Activated naive CD4-positive, alpha-beta T cell treated with anti-CD3 and anti-CD28 coated beads, Interleukin-2, amount 10 ng/mL, durations not matched to agents 7 days and 5 days (primary cell): ENCODE data around the gene PDZD2.
"Not testable (repeated sequence)": the region's sequence is repeated elsewhere in the genome, so short reads cannot be mapped to it uniquely, and the experiment has no call there.

ENCODE experiments used
- CTCF ChIA-PET: fragments of 350-600 bp; sonication (Branson Sonifier 250); formaldehyde crosslinking; loops from one replicate; lab custom pipeline; 2021; ENCODE audit warnings: antibody characterized with exemption; lab: Charles Lee
- DNase-seq: peaks from one replicate; pipeline ENCODE4 v3.0.0-alpha.2; 2020
- H3K27ac Mint-ChIP-seq: one replicate; pipeline ENCODE4 v1.8.0; 2021; ENCODE audit warnings: mild to moderate bottlenecking, moderate library complexity, mixed read lengths
- H3K27me3 Mint-ChIP-seq: one replicate; pipeline ENCODE4 v1.8.0; 2021; ENCODE audit warnings: mild to moderate bottlenecking, mixed read lengths
- H3K36me3 Mint-ChIP-seq: one replicate; pipeline ENCODE4 v1.8.0; 2021; ENCODE audit warnings: mixed read lengths
- H3K4me1 Mint-ChIP-seq: one replicate; pipeline ENCODE4 v1.8.0; 2021; ENCODE audit warnings: mixed read lengths
- H3K4me3 Mint-ChIP-seq: one replicate; pipeline ENCODE4 v1.8.0; 2021; ENCODE audit warnings: mild to moderate bottlenecking, moderate library complexity, mixed read lengths
- H3K9me3 Mint-ChIP-seq: one replicate; pipeline ENCODE4 v1.8.0; 2021; ENCODE audit warnings: mixed read lengths

Gene PDZD2

DNA sequence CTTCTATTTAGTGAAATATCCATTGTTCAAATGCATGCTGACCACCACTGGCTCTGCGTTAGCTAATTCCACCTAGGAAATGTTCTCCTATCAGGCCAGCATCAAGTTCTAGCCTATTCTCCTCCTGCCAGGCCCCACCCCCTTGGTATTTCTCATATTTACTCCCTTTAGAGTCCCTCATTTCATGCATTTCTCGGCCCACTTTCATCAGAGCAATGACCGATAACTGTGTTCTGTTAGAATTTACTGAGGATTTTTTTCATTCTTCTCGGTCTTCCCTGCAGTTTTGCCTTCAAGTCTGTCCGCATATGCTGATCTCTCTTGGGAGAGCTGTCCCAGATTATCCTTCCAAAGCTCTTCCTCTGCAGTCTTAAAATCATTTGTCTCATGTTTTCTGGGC, 391.8 kb downstream of the PDZD2 start:
- no peaks in the 10 kb centered on the region for H3K9me3 Mint-ChIP-seq
- CTCF ChIA-PET, result no interaction called here

DNA sequence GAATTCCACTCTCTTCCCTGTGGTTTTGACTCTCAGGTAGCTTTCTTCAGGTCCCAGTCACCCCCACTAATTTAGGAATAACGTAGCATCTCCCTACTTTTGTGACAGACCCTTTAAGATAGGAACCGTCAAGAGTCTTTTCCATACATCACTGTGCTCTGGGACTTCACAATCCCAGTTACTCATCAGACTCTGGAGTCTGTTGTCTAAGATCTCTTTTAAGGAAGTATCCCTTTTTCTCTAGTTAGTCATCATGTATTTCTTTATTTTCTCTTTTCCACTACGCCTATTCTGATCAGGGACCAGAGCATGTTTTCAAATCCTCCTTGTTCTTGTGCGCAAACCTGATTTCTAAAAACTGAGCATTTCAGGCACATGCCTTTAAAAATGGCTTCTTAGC, 392.2 kb downstream of the PDZD2 start:
- CTCF ChIA-PET, result no interaction called here
- DNase-seq, result no peak
- Mint-ChIP-seq H3K27me3 (no peaks in the 10 kb centered on the region), H3K4me3 (no peak overlapping the region), H3K9me3 (no peaks in the 10 kb centered on the region), H3K27ac (no peak overlapping the region), H3K4me1 (peaks cover 16% of the 10 kb centered on the region), H3K36me3 (no peaks in the 10 kb centered on the region)

More for the DNA sequence above, 391.8 kb downstream of the PDZD2 start:
- Mint-ChIP-seq H3K27ac (no peak overlapping the region), H3K36me3 (no peaks in the 10 kb centered on the region), H3K27me3 (no peaks in the 10 kb centered on the region), H3K4me3 (no peak overlapping the region), H3K4me1 (peaks cover 16% of the 10 kb centered on the region)
- DNase-seq, result no peak

DNA sequence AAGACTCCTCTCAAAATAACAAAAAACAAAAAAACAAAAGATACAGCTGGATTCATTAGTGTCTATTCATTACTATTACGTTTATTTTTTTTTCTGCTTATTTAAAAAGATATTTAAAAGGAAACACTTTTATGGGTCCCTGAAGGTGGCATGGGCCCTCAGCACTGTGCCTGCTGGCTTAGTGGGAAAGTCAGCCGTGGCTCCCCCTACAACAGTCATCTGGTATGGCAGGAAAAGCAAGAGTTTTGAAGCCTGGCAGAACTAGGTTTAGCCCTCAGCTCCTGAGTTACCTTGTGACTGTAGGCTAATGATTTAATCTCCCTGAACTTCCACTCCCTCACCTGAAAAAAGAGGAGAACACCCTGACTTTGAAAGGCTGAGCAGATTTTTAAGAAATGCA, 399.6 kb downstream of the PDZD2 start:
- H3K36me3 Mint-ChIP-seq, result no peaks in the 10 kb centered on the region
- DNase-seq, result no peak
- no peak overlapping the region for H3K27ac Mint-ChIP-seq
- no peaks in the 10 kb centered on the region for H3K27me3 Mint-ChIP-seq
- peaks cover 4% of the 10 kb centered on the region for H3K9me3 Mint-ChIP-seq
- H3K4me1 Mint-ChIP-seq, result peaks cover 5% of the 10 kb centered on the region
- no peak overlapping the region for H3K4me3 Mint-ChIP-seq
- CTCF ChIA-PET, result no interaction called here

DNA sequence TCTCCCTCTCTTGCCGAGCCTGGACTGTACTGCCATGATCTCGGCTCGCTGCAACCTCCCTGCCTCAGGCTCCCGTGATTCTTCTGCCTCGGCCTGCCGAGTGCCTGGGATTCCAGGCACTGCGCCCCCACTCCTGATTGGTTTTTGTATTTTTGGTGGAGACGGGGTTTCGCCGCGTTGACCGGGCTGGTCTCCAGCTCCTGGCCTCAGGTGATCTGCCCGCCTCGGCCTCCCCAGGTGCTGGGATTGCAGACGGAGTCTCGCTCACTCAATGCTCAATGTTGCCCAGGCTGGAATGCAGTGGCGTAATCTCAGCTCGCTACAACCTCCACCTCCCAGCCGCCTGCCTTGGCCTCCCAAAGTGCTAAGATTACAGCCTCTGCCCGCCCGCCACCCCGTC, 400.2 kb downstream of the PDZD2 start:
- CTCF ChIA-PET, result not testable (repeated sequence)

DNA sequence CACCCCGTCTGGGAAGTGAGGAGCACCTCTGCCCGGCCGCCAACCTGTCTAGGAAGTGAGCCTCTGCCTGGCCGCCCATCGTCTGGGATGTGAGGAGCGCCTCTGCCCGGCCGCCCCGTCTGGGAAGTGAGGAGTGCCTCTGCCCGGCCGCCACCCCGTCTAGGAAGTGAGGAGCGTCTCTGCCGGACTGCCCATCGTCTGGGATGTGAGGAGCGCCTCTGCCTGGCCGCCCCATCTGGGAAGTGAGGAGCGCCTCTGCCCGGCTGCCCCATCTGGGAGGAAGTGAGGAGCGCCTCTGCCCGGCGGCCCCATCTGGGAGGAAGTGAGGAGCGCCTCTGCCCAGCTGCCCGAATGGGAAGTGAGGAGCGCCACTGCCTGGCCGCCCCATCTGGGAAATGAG, 400.7 kb downstream of the PDZD2 start:
- H3K27ac Mint-ChIP-seq, CTCF ChIA-PET, H3K9me3 Mint-ChIP-seq, H3K36me3 Mint-ChIP-seq, H3K4me3 Mint-ChIP-seq, H3K4me1 Mint-ChIP-seq, H3K27me3 Mint-ChIP-seq, DNase-seq: not testable (repeated sequence)

More for the DNA sequence above, 400.2 kb downstream of the PDZD2 start:
- not testable (repeated sequence) for H3K27me3 Mint-ChIP-seq, H3K27ac Mint-ChIP-seq, H3K36me3 Mint-ChIP-seq, H3K4me1 Mint-ChIP-seq, H3K9me3 Mint-ChIP-seq, H3K4me3 Mint-ChIP-seq, DNase-seq

DNA sequence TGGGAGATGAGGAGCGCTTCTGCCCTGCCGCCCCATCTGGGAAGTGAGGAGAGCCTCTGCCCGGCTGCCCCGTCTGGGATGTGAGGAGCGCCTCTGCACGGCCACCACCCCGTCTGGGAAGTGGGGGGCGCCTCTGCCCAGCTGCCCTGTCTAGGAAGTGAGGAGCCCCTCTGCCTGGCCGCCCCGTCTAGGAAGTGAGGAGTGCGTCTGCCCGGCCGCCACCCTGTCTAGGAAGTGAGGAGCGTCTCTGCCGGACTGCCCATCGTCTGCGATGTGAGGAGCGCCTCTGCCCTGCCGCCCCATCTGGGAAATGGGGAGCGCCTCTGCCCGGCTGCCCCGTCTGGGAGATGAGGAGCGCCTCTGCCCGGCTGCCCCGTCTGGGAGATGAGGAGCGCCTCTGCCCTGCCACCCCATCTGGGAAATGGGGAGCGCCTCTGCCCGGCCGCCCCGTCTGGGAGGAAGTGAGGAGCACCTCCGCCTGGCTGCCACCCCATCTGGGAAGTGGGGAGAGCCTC, 401.3 kb downstream of the PDZD2 start:
- DNase-seq, CTCF ChIA-PET, H3K4me3 Mint-ChIP-seq, H3K27me3 Mint-ChIP-seq, H3K9me3 Mint-ChIP-seq, H3K36me3 Mint-ChIP-seq, H3K27ac Mint-ChIP-seq, H3K4me1 Mint-ChIP-seq: not testable (repeated sequence)

DNA sequence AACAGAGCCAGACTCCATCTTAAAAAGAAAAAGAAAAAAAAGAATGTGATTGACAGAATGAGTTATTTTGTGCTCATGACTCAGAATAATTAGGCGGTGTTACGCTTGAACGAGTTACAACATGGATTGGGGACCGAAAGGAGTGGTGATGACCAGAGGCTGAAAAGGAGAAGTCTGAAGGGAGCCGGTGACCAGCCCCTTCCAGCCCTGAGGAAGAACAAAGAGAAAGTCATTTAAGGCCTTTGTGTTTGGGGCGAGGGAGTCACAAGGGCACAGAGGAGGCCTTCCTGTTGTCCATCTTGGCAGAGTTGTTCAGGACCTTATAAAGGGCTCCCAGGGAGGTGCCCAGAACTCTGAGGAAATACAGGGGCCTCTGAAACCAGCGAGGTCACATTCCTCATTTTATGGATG, 403.6 kb downstream of the PDZD2 start:
- H3K27ac Mint-ChIP-seq, result no peak overlapping the region
- no peaks in the 10 kb centered on the region for H3K36me3 Mint-ChIP-seq
- H3K9me3 Mint-ChIP-seq, result peaks cover 4% of the 10 kb centered on the region
- H3K27me3 Mint-ChIP-seq, result no peaks in the 10 kb centered on the region
- no peak for DNase-seq
- no peak overlapping the region for H3K4me3 Mint-ChIP-seq
- no peaks in the 10 kb centered on the region for H3K4me1 Mint-ChIP-seq
- CTCF ChIA-PET, result no interaction called here

DNA sequence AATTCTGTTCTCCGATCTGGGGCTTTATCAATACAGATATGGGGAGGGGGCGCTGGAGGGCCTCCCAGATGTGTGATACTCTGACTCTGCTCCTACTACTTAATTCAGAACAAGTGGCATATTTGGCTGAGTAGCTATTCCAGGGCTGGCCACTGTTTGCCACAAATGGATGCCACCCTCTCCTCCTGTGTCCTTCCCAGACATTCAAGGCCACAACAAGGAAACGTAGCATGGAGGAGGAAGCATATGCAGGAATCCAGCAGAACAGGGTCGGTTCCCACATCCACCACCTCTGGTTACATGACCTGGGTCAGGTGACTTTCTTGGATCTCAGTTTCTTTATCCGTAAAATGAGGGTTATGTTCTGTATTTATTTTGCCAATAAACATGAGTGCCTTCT, 404.2 kb downstream of the PDZD2 start:
- H3K27me3 Mint-ChIP-seq, result no peaks in the 10 kb centered on the region
- CTCF ChIA-PET, result no interaction called here

DNA sequence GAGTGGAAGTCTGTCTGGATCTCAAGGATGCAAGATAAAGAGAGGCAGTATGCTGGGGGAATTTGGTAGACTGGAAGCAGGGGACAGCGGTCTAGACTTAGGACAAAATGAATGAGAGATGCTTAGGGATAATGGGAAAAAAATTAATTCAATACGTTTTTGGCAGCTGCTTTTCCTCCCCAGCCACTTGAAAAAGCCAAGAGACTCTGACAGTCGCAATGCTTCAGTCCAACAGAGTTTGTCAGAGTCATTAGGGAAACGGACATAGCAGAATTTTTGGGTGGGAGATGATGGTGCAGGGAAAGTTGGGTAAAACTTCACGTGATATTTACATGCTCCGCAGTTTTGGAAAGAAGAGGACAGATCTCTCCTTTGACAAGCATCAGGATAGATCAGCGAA, 405.5 kb downstream of the PDZD2 start:
- no peak overlapping the region for H3K27ac Mint-ChIP-seq
- no peaks in the 10 kb centered on the region for H3K36me3 Mint-ChIP-seq
- no peaks in the 10 kb centered on the region for H3K27me3 Mint-ChIP-seq
- CTCF ChIA-PET, result no interaction called here
- no peak for DNase-seq
- H3K4me3 Mint-ChIP-seq, result no peak overlapping the region
- no peaks in the 10 kb centered on the region for H3K4me1 Mint-ChIP-seq
- H3K9me3 Mint-ChIP-seq, result no peaks in the 10 kb centered on the region

More for the DNA sequence above, 404.2 kb downstream of the PDZD2 start:
- Mint-ChIP-seq H3K4me1 (no peaks in the 10 kb centered on the region), H3K27ac (no peak overlapping the region), H3K36me3 (no peaks in the 10 kb centered on the region), H3K4me3 (no peak overlapping the region), H3K9me3 (peaks cover 4% of the 10 kb centered on the region)
- DNase-seq, result no peak

DNA sequence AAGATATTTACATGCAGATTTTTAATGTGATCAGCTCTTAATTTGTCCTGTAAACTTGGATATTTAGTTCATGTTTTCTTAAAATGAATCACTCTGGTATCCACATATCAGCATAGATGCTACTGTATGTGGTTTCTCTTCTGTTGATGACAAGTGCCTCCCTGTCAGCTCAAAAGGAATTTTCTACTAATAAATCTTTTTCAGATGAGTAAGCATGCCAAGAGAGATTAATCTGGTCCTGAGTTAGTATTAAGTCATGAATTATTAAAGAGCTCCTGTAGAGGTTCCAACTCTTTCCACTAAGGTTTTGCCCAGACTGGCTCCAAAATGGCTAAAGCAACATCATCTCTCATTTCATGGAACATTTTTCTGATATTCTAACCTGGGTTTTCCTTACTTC, 406.0 kb downstream of the PDZD2 start:
- Mint-ChIP-seq H3K9me3 (no peaks in the 10 kb centered on the region), H3K27ac (no peak overlapping the region), H3K36me3 (no peaks in the 10 kb centered on the region), H3K27me3 (no peaks in the 10 kb centered on the region), H3K4me1 (no peaks in the 10 kb centered on the region), H3K4me3 (no peak overlapping the region)
- CTCF ChIA-PET, result interaction anchor here (0.6 kb wide), 1 partner anchor 16 kb away, joined by 3 read pairs; no protein-coding TSS in a partner anchor
- DNase-seq, result no peak

DNA sequence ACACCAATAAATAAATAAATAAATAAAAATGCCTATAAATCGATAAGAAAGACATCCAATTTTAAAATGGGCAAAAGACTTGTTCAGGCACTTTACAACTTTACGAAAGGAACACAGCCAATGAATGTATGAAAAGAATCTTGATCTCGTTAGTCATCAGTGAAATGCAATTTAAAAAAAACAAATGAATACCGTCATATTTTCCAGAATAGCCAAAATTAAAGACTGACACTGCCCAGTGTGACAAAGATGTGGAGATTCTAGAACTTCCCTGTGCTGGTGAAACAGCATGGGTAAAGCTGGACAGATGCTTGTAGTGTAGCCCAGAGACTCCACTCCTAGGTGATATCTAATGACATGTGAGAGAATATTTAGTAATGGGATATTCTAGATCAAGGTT, 408.1 kb downstream of the PDZD2 start:
- Mint-ChIP-seq H3K27me3 (no peaks in the 10 kb centered on the region), H3K27ac (no peak overlapping the region), H3K9me3 (no peaks in the 10 kb centered on the region), H3K4me1 (no peaks in the 10 kb centered on the region), H3K4me3 (no peak overlapping the region), H3K36me3 (no peaks in the 10 kb centered on the region)
- CTCF ChIA-PET, result no interaction called here
- DNase-seq, result no peak

DNA sequence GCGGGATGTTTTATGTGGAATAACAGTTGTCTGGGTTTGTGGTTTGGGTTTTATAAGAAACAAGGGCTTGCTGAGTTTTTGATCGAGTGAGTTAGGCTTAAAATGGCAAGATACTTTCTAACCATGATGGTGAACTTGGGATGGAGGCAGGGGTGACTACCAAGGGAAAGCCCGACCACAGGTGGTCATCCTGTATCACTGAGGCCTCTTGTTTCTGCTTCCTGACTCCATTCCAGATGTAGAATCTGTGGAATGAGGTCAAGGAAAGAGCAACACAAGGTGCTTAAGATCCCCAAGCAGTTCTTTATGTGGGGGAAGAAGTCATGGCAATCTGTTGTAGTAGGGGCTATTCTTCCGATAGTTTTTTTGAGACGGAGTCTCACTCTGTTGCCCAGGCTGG, 412.9 kb downstream of the PDZD2 start:
- no peak for DNase-seq
- H3K27me3 Mint-ChIP-seq, result no peaks in the 10 kb centered on the region
- no peak overlapping the region for H3K27ac Mint-ChIP-seq
- no peaks in the 10 kb centered on the region for H3K36me3 Mint-ChIP-seq
- no peaks in the 10 kb centered on the region for H3K9me3 Mint-ChIP-seq
- H3K4me3 Mint-ChIP-seq, result no peak overlapping the region
- H3K4me1 Mint-ChIP-seq, result no peaks in the 10 kb centered on the region
- CTCF ChIA-PET, result no interaction called here

DNA sequence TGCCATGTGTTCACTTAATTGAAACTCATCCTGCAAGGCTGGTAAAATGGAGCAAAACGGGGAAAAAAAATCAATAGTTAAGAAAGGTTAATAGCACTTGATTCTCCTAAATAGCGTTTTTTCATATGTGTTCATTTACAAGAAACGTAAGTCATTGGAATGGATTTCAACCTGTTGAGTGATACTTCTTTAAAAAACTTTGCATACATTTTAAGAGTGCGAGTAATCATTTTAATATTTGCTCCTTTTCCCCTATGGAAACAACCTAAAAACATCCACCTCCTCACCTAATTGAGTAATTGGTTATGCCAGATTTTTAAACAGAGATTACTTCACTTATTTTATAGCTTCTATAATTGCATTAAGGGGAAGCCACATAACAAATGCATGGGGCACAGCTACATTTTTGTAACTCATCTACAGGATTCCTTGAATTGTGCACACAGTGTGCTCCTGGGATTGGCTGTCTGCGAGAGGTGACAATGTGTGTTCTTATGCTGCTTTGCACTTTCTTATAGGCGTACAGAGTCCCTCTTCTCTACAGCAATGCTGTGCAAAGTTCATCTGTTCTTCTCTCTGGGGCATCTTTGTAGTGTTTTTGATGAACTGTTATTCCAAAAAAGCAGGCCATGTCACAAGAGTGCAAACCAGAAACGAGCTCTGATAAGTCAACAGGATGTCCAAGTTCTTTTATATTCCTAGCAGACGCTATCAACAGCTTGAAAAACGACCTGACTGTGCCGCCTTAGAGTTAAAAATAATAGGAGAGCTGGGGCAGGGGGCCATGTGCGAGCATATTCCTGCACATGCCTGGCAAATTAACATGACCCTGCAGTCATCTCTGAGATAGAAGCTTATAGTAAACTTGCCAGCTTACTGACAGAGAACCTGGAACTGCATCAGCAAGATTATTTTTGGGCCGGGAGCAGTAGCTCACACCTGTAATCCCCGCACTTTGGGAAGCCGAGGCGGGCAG, 417.2 kb downstream of the PDZD2 start:
- Mint-ChIP-seq H3K4me1 (no peaks in the 10 kb centered on the region), H3K27me3 (no peaks in the 10 kb centered on the region), H3K36me3 (no peaks in the 10 kb centered on the region), H3K27ac (no peak overlapping the region), H3K4me3 (no peak overlapping the region), H3K9me3 (no peaks in the 10 kb centered on the region)
- CTCF ChIA-PET, result interaction anchor here (1.2 kb wide), 1 partner anchor 21 kb away, joined by 4 read pairs; no protein-coding TSS in a partner anchor
- no peak for DNase-seq

DNA sequence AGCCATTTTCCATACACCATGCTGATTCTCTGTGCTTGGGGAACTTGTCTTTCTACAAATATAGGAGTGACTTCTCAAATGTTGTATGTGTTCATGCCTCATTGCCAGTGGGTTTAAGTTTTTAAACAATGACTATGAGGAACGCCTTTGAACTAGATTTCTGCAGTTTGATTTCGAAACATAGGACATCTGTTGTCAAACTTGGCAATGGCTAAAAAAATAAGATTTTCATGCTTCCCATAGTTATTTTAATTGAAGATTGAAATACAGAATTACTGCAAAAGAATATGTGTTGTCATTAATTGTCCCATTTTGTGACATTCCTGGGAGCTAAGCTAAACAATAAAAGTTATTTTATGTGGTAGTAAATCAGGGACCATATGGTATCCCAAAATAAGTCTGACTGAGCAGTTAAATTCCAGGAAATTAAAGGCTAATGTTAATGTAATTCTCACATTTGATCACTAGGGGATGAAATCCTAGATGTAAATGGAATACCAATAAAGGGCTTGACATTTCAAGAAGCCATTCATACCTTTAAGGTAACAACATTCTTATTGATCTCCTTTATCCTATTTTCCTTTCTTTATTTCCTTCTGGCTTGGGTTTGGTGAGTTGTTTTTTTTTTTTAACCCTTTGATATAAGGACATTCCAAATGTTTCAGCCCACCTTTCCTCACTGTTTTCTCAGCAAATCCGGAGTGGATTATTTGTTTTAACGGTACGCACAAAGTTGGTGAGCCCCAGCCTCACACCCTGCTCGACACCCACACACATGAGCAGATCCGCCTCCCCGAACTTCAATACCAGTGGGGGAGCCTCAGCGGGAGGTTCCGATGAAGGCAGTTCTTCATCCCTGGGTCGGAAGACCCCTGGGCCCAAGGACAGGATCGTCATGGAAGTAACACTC, 418.5 kb downstream of the PDZD2 start:
- Mint-ChIP-seq H3K4me3 (no peak overlapping the region), H3K27me3 (no peaks in the 10 kb centered on the region), H3K4me1 (no peaks in the 10 kb centered on the region), H3K9me3 (no peaks in the 10 kb centered on the region), H3K36me3 (no peaks in the 10 kb centered on the region), H3K27ac (no peak overlapping the region)
- CTCF ChIA-PET, result no interaction called here
- no peak for DNase-seq
